GM21529 (cell line): ENCODE measurements around the gene INSC.
A peak's percentile ranks its signal among the peaks of the same experiment; 100 is the strongest.

Experiments used
- ATAC-seq: cut with Tn5 transposase; IDR thresholded peaks from one replicate; pipeline ENCODE4 v1.9.1; 2021; ENCODE audit not compliant: unreplicated experiment

The INSC gene

GRCh38 chr11:15278128-15278527 is 163.4 kb downstream of the INSC start:
- no peak for ATAC-seq

- ATAC-seq = peak; percentile 60
Observed at GRCh38 chr11:15280393-15280792, 165.7 kb downstream of the INSC start.

DNA sequence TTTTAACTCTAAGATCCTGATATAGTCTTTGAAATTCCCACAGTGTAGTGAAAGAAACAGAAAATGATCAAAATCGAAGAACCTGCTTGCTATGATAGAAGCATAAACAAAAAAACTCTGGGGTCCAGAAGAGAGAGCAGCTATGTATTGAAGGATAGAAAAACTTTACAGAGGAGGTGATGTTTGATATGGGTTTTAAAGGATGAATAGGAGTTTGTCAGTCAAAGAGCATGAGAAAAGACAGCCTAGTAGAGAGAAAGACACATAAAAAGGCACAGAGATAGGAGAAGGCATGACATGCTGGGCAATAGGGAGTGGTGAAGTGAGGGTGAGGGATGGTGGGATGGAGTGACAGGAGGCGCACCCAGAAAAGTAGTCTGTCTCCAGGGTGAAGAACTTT is 168.0 kb downstream of the INSC start:
- ATAC-seq = no peak

DNA sequence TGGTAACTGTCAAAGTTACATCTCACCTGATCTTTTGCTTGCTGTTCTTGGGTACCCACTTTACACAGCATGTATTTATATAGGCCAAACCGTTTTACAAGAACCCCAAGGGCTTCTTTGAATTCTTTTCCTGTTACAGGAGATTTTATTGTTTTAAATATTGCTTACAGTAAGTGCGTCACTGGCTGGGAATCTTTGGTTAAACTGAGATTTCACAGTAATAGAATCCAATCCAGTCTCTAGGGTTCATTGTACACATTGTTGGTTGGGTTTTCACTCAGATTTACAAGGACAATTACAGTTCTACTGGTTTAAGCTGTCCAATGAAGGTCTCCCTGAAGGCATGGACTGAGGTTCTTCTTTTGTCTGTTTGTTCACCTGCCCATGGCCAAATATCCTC is 171.7 kb downstream of the INSC start:
- no peak for ATAC-seq

GRCh38 chr11:15288863-15289262 is 174.1 kb downstream of the INSC start:
- no peak for ATAC-seq

- ATAC-seq = no peak
Observed at GRCh38 chr11:15289723-15290122, 175.0 kb downstream of the INSC start.

DNA sequence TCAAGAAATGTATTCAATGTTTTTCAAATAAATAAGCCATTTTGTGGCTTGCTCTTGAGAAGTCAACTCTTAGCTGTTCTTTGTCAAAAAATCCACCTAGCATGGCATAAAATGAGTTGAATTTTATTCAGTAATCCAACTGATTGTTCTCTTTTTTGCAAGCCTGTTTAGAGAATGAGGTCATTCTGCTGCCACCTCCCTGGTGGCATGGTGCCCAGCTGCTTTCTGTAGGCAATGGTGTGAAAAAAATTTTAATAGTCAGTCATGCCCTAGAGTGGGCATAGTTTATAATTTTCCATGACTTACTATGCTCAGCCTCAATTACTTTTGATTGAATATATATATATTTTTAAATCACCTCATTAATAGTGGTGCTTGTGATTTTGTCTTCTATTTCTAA is 177.2 kb downstream of the INSC start:
- no peak for ATAC-seq

GRCh38 chr11:15293975-15294620 is 179.4 kb downstream of the INSC start:
- ATAC-seq = no peak

DNA sequence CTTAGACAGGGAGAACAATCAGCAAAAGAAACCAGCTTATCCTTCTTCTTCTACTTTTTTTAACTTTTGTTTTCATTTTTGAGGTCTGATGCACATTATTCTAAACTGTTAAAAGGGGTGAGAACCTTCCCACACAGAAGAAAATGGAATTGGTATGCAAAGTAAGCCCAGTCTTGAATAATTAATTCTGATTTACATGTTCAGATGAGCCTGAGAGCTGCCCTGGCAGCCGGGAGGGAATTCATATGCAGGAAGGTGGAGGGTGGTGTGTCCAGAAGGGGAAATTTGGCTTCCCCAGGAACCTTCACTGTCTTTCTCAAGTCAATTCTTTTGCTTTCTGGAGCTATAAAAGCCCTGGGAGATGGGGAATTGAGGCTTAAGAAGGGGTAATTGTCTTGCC is 181.0 kb downstream of the INSC start:
- no peak for ATAC-seq
